IPS DF 19.7 (cell line): Measurements from ENCODE around the gene PTPRF.

ENCODE experiments used
- DNase-seq: peaks from one replicate; pipeline ENCODE4 v3.0.0-alpha.2; 2013; ENCODE audit warnings: low read depth, low spot score

Gene PTPRF

GRCh38 chr1:43552059-43552742 is 21.5 kb downstream of the PTPRF start:
- DNase-seq = no peak

- no peak for DNase-seq
Measured at GRCh38 chr1:43552813-43553212, 22.1 kb downstream of the PTPRF start.

GRCh38 chr1:43554444-43554992 is 23.8 kb downstream of the PTPRF start:
- DNase-seq = no peak

GRCh38 chr1:43556782-43557181 is 26.1 kb downstream of the PTPRF start:
- no peak for DNase-seq

- DNase-seq = no peak
Measured at GRCh38 chr1:43557744-43558245, 27.1 kb downstream of the PTPRF start.

GRCh38 chr1:43558346-43558841 is 27.7 kb downstream of the PTPRF start:
- DNase-seq = no peak

GRCh38 chr1:43559714-43560113 is 29.0 kb downstream of the PTPRF start:
- DNase-seq = no peak

- DNase-seq = no peak
Measured at GRCh38 chr1:43560286-43560685, 29.6 kb downstream of the PTPRF start.

GRCh38 chr1:43563876-43564539 is 33.3 kb downstream of the PTPRF start:
- no peak for DNase-seq

GRCh38 chr1:43564551-43565348 is 34.1 kb downstream of the PTPRF start:
- no peak for DNase-seq

GRCh38 chr1:43565600-43566360 is 35.1 kb downstream of the PTPRF start:
- no peak for DNase-seq

- no peak for DNase-seq
Measured at GRCh38 chr1:43566382-43567044, 35.8 kb downstream of the PTPRF start.

GRCh38 chr1:43569175-43569574 is 38.5 kb downstream of the PTPRF start:
- DNase-seq = no peak

- DNase-seq = no peak
Measured at GRCh38 chr1:43570277-43570676, 39.6 kb downstream of the PTPRF start.

- no peak for DNase-seq
Measured at GRCh38 chr1:43570715-43571114, 40.0 kb downstream of the PTPRF start.

GRCh38 chr1:43572084-43572483 is 41.4 kb downstream of the PTPRF start:
- no peak for DNase-seq

GRCh38 chr1:43572538-43572937 is 41.9 kb downstream of the PTPRF start:
- DNase-seq = no peak

- DNase-seq = no peak
Measured at GRCh38 chr1:43573066-43573800, 42.5 kb downstream of the PTPRF start.

GRCh38 chr1:43576521-43576920 is 45.8 kb downstream of the PTPRF start:
- no peak for DNase-seq
